Liver (tissue), 9 donors: ENCODE measurements around the gene ADCY9. TPM values are rescaled to one million over a fixed set of nuclear protein-coding genes. Genes with fewer than 3 reads are reported as not detected.
A peak's percentile ranks its signal among the peaks of the same experiment; 100 is the strongest.

Source experiments
- DNase-seq: peaks from one replicate; pipeline ENCODE4 v3.0.0-alpha.2; 2017; ENCODE audit warnings: low spot score
- H3K27ac ChIP-seq, 2 donors: one replicate each; pipeline ENCODE4 v1.7.0; 2013; ENCODE audit warnings: inconsistent platforms in 2 of 2, low read length in 2 of 2, control low read depth in 1 of 2, low read depth in 1 of 2, mild to moderate bottlenecking in 1 of 2
- H3K27me3 ChIP-seq, 4 donors: one replicate each; pipeline versions ENCODE4 v1.6.1 to v1.7.0; 2013; ENCODE audit warnings: low read length in 3 of 4, inconsistent platforms in 1 of 4, mild to moderate bottlenecking in 1 of 4, moderate library complexity in 1 of 4; ENCODE audit not compliant: control insufficient read depth in 4 of 4, insufficient read depth in 4 of 4
- H3K36me3 ChIP-seq, 4 donors: one replicate each; pipeline versions ENCODE4 v1.6.1 to v1.7.0; 2013; ENCODE audit warnings: low read length in 3 of 4, mild to moderate bottlenecking in 3 of 4, low read depth in 1 of 4, moderate library complexity in 1 of 4; ENCODE audit not compliant: control insufficient read depth in 4 of 4, insufficient read depth in 3 of 4
- H3K4me1 ChIP-seq, 4 donors: one replicate each; pipeline versions ENCODE4 v1.6.1 to v1.7.0; 2013; ENCODE audit warnings: low read length in 3 of 4, mild to moderate bottlenecking in 3 of 4, moderate library complexity in 1 of 4; ENCODE audit not compliant: control insufficient read depth in 4 of 4, insufficient read depth in 4 of 4
- H3K4me3 ChIP-seq, 3 donors: one replicate each; pipeline versions ENCODE4 v1.6.1 to v1.7.0; 2013; ENCODE audit warnings: low read length in 3 of 3, control low read depth in 1 of 3, low read depth in 1 of 3, mild to moderate bottlenecking in 1 of 3
- H3K9ac ChIP-seq, 2 donors: one replicate each; pipeline ENCODE4 v1.7.0; 2013; ENCODE audit warnings: low read length in 2 of 2, mild to moderate bottlenecking in 2 of 2, moderate library complexity in 2 of 2, control low read depth in 1 of 2, low read depth in 1 of 2
- H3K9me3 ChIP-seq, 4 donors: one replicate each; pipeline versions ENCODE4 v1.6.1 to v1.7.0; 2013; ENCODE audit warnings: low read length in 3 of 4; ENCODE audit not compliant: control insufficient read depth in 4 of 4
- ATF3 ChIP-seq: IDR thresholded peaks from 2 replicates; pipeline ENCODE4 v1.6.1; 2016; ENCODE audit warnings: antibody characterized with exemption
- CTCF ChIP-seq: fragments of 150-350 bp; IDR thresholded peaks from 2 replicates; pipeline ENCODE4 v1.5.1; 2017; ENCODE audit warnings: improper control_type of control experiment, low read depth, low read length; ENCODE audit not compliant: missing input control
- EGR1 ChIP-seq, 2 donors: IDR thresholded peaks; 2 replicates each; pipeline ENCODE4 v1.6.1; 2016 to 2018; ENCODE audit warnings: antibody characterized with exemption in 2 of 2, low read depth in 2 of 2
- FOXA1 ChIP-seq: IDR thresholded peaks from 2 replicates; pipeline ENCODE4 v1.6.1; 2016; ENCODE audit warnings: antibody characterized with exemption
- FOXA2 ChIP-seq: IDR thresholded peaks from 2 replicates; pipeline ENCODE4 v1.6.1; 2016; ENCODE audit warnings: antibody characterized with exemption
- GABPA ChIP-seq, 2 donors: IDR thresholded peaks in 1 of 2; conservative IDR thresholded peaks in 1 of 2; 2 replicates each; pipeline ENCODE4 v1.6.1; 2016; ENCODE audit warnings: antibody characterized with exemption in 2 of 2, mild to moderate bottlenecking in 1 of 2, moderate library complexity in 1 of 2
- HNF4A ChIP-seq, 2 donors: conservative IDR thresholded peaks; 2 replicates each; pipeline ENCODE4 v1.6.1; 2016; ENCODE audit warnings: antibody characterized with exemption in 2 of 2, mild to moderate bottlenecking in 2 of 2
- HNF4G ChIP-seq: IDR thresholded peaks from 2 replicates; pipeline ENCODE4 v1.6.1; 2016; ENCODE audit warnings: antibody characterized with exemption
- JUND ChIP-seq, 2 donors: IDR thresholded peaks; 2 replicates each; pipeline ENCODE4 v1.6.1; 2016; ENCODE audit warnings: antibody characterized with exemption in 2 of 2
- MAX ChIP-seq: IDR thresholded peaks from 2 replicates; pipeline ENCODE4 v1.6.1; 2016; ENCODE audit warnings: antibody characterized with exemption
- NR2F2 ChIP-seq: IDR thresholded peaks from 2 replicates; pipeline ENCODE4 v1.6.1; 2016; ENCODE audit warnings: antibody characterized with exemption
- RAD21 ChIP-seq, 2 donors: IDR thresholded peaks; 2 replicates each; pipeline ENCODE4 v1.6.1; 2016; ENCODE audit warnings: antibody characterized with exemption in 2 of 2, mild to moderate bottlenecking in 2 of 2
- REST ChIP-seq: IDR thresholded peaks from 2 replicates; pipeline ENCODE4 v1.6.1; 2016; ENCODE audit warnings: antibody characterized with exemption, mild to moderate bottlenecking
- RXRA ChIP-seq, 2 donors: IDR thresholded peaks; 2 replicates each; pipeline ENCODE4 v1.6.1; 2017 to 2018; ENCODE audit warnings: antibody characterized with exemption in 2 of 2, mild to moderate bottlenecking in 1 of 2
- SP1 ChIP-seq: IDR thresholded peaks from 2 replicates; pipeline ENCODE4 v1.6.1; 2018; ENCODE audit warnings: antibody characterized with exemption, mild to moderate bottlenecking
- TAF1 ChIP-seq: conservative IDR thresholded peaks from 2 replicates; pipeline ENCODE4 v1.6.1; 2016; ENCODE audit warnings: antibody characterized with exemption, mild to moderate bottlenecking
- YY1 ChIP-seq: IDR thresholded peaks from 2 replicates; pipeline ENCODE4 v1.6.1; 2016; ENCODE audit warnings: antibody characterized with exemption, mild to moderate bottlenecking
- ZBTB33 ChIP-seq: IDR thresholded peaks from 2 replicates; pipeline ENCODE4 v1.6.1; 2016; ENCODE audit warnings: antibody characterized with exemption
- WGBS: extraction: QIAGEN DNeasy Blood & Tissue Kit; methylation state at CpG from one replicate; pipeline ENCODE4 v1.1.7; 2013; 5-methylcytosine and 5-hydroxymethylcytosine counted together
- polyA plus RNA-seq, 2 donors: library from polyadenylated mRNA; stranded (reverse) in 1 of 2; unstranded in 1 of 2; fragments of 200-250 nt in 1 of 2; fragments of >200 nt in 1 of 2; fragmentation: Nextera tagmentation in 1 of 2; extraction: Ambion mirVana in 1 of 2; gene quantifications; one replicate each; pipeline versions ENCODE4 v1.2.1 to v1.2.3, GENCODE V29; 2013 to 2015
- total RNA-seq, 2 donors: library from RNA; depleted of rRNA; stranded (reverse); fragments of >200 nt; gene quantifications; one replicate each; pipeline ENCODE4 v1.2.3, GENCODE V29; 2014
- donor health status: healthy.
- donor health status: healthy.
- donor health status: healthy.
- donor health status: healthy.
- donor health status: healthy.

ADCY9 gene
- total and polyA plus RNA-seq, 4 donors = 3.6 to 25.1 (median 11.0) TPM

- TF ChIP-seq MAX (no peak), RAD21 (IDR thresholded peaks at IDR 0.05) (peak in 1 of 2 donors; percentile 13)
- no peak for DNase-seq
Measured at GRCh38 chr16:3999479-4000325, 116.5 kb downstream of the ADCY9 start.

GRCh38 chr16:3998793-3999478 lies 117.3 kb downstream of the ADCY9 start:
- no peaks in the 10 kb centered on the region for H3K36me3 ChIP-seq
- H3K9ac ChIP-seq = no peak overlapping the region
- no peak for DNase-seq
- H3K4me3 ChIP-seq = no peak overlapping the region
- TF ChIP-seq YY1 (no peak), FOXA1 (no peak), HNF4A (conservative IDR thresholded peaks at IDR 0.05) (no peak), SP1 (no peak), JUND (IDR thresholded peaks at IDR 0.05) (no peak), GABPA (IDR thresholded peaks at IDR 0.05 in 1 of 2, conservative IDR thresholded peaks at IDR 0.05 in 1 of 2) (no peak), ZBTB33 (no peak), HNF4G (no peak), EGR1 (IDR thresholded peaks at IDR 0.05; ENCODE audit: low read depth in 2 of 2) (no peak), ATF3 (no peak), TAF1 (no peak), RXRA (IDR thresholded peaks at IDR 0.05) (no peak), NR2F2 (no peak), MAX (no peak), REST (no peak), FOXA2 (no peak), CTCF (no peak), RAD21 (IDR thresholded peaks at IDR 0.05) (no peak)
- H3K9me3 ChIP-seq = no peaks in the 10 kb centered on the region
- WGBS = 78% methylated on average over 13 of the region's 13 CpGs
- H3K4me1 ChIP-seq = no peaks in the 10 kb centered on the region
- peak overlapping the region; percentile 15 to 43 for H3K27ac ChIP-seq
- no peaks in the 10 kb centered on the region for H3K27me3 ChIP-seq

More at GRCh38 chr16:3999479-4000325, 116.5 kb downstream of the ADCY9 start:
- Histone ChIP-seq H3K4me1 (no peaks in the 10 kb centered on the region), H3K9me3 (no peaks in the 10 kb centered on the region), H3K9ac (no peak overlapping the region), H3K36me3 (no peaks in the 10 kb centered on the region), H3K4me3 (no peak overlapping the region), H3K27me3 (no peaks in the 10 kb centered on the region), H3K27ac (peak overlapping the region; percentile 15 to 43)
- 77% methylated on average over 20 of the region's 20 CpGs for WGBS
